Prostate gland (tissue), 2 donors: Measurements from ENCODE around the gene GLRA2.

Experiments
- CTCF ChIP-seq, 4 experiments: fragments of 200-600 bp in 2 of 4; fragments of 450-650 bp in 2 of 4; sonication (generic) in 2 of 4; IDR thresholded peaks; 1 replicate in 3 of 4; 2 replicates in 1 of 4; pipeline ENCODE4 v1.5.1; 2016 to 2019; ENCODE audit warnings: antibody characterized with exemption in 4 of 4, mild to moderate bottlenecking in 2 of 4, moderate library complexity in 2 of 4
- POLR2A ChIP-seq: fragments of 450-650 bp; IDR thresholded peaks from one replicate; pipeline ENCODE4 v1.6.1; 2016; ENCODE audit warnings: antibody characterized with exemption, mild to moderate bottlenecking
- POLR2AphosphoS5 ChIP-seq: sonication (generic); formaldehyde crosslinking; IDR thresholded peaks from one replicate; pipeline ENCODE4 v1.6.1; 2017; ENCODE audit warnings: antibody characterized with exemption

DNA sequence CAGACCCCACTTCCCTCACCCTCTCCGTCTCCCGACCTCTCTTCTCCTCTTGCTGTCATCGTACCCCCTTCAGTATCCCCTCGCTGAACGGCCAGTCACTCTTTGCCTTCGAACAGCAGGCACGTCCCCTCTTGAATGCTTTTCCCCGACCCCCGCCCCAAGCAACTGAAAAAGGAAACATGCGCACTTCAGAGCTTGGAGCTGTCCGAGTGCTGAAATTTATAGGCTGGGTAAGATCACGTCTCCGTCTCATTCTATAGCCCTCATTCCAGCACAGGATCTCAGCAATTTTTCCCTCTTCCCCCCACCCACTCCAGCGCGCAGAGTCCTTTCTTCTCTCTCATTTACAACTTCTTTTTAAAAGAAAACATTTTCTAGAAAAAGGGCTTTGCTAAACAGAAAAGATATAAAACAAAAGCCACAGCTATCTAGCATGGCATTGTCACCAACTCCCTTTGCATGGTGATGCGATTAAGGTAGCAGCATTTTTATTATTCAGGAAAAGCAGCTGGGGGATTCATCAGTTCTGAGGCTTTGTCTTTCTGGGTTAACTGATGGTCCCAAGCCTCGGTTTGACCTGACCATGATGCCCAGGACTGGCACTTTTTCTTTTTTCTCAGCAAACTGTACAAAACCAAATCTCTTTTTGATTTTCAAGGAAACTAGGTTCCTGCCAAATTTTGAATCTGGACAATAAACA, at the start of gene GLRA2:
- TF ChIP-seq CTCF (IDR thresholded peaks at IDR 0.05) (no peak), POLR2AphosphoS5 (no peak), POLR2A (no peak)
